GM20000 (cell line): ENCODE measurements around the gene CC2D1A.
"Not testable (repeated sequence)": the region's sequence is repeated elsewhere in the genome, so short reads cannot be mapped to it uniquely, and the experiment has no call there.

Experiments
- DNase-seq: peaks from one replicate; pipeline ENCODE4 v3.0.0; 2012; ENCODE audit warnings: low spot score
- CTCF ChIP-seq: IDR thresholded peaks from 2 replicates; pipeline ENCODE4 v1.5.1; 2012; ENCODE audit warnings: mild to moderate bottlenecking, control low read depth; ENCODE audit errors: extremely low read depth, missing control alignments

The CC2D1A gene

DNA sequence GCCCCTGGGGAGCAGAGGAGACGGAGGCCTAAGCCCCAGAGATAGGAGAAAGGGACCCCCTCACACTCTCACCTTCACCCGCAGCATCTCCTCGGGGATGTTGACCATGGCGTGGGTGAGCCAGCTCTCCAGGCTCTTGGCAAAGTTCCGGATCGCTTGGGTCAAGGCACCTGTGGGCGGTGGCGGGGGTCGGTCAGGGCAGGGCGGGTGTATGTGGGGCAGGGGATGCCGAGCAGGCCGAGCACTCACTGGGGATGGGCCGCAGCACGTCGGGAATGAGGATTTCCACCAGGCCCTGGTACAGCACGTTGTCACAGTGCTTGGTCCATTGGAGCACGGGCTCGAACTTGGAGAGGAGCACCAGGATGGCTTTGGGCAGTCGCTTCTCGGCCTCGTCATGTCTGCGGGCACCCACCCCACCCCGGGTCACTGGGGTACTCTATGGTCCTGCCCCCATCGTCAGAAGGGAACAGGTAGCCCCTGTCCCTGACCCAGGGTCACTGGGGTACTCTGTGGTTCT lies 59.4 kb downstream of the CC2D1A start:
- no peak for TF ChIP-seq CTCF
- DNase-seq = no peak

GRCh38 chr19:13965926-13966683 lies 60.1 kb downstream of the CC2D1A start:
- no peak for DNase-seq
- no peak for TF ChIP-seq CTCF

GRCh38 chr19:13966684-13967128 lies 60.7 kb downstream of the CC2D1A start:
- no peak for TF ChIP-seq CTCF
- DNase-seq = no peak

GRCh38 chr19:13967206-13967605 lies 61.2 kb downstream of the CC2D1A start:
- not testable (repeated sequence) for DNase-seq

DNA sequence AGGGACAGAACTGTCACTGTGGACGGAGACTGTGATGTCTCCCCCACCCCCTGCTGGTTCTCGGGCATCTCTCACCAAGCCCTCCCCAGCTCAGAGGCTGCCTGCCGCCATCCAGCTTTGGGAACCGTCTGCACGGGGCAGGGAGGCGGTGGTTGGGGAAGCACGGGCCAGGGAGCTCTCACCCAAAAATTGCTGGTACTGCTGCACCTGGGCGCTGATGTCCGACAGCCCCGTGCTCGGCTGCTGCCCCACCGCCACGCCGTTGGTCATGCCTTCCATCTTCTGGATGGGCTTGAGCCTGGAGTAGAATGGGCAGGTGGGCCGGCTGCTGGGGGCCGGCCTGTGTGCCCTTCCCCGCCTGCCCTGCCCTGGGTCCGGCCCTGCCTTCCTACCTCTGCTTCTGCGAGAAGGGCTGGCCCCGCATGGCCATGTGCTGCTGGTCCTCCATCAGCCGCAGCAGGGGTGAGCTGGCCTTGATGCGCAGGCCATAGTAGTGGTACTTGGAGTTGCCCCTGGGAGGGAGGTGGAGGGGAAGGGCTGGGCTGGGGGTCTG lies 62.5 kb downstream of the CC2D1A start:
- no peak for TF ChIP-seq CTCF
- no peak for DNase-seq

DNA sequence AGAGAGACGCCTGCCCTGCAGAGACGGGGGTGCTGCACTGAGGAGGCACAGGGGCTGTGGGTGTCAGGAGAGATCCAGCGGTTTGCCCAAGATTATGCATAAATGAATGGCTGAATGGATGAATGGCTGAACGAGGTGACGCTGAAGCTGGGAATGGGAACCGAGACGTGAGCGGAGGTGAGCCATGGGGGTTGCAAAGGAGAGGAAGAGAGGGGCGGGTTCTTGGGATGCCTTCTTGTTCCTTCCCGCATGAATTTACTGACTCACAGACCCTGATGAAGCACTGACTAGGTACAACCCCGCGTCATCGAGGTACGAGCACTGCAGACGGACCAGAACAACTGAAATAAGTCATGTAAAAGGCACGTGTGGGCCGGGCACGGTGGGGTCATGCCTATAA lies 63.0 kb downstream of the CC2D1A start:
- TF ChIP-seq CTCF = no peak
- DNase-seq = no peak

- no peak for TF ChIP-seq CTCF
- no peak for DNase-seq
Measured at GRCh38 chr19:13969897-13970296, 63.9 kb downstream of the CC2D1A start.

DNA sequence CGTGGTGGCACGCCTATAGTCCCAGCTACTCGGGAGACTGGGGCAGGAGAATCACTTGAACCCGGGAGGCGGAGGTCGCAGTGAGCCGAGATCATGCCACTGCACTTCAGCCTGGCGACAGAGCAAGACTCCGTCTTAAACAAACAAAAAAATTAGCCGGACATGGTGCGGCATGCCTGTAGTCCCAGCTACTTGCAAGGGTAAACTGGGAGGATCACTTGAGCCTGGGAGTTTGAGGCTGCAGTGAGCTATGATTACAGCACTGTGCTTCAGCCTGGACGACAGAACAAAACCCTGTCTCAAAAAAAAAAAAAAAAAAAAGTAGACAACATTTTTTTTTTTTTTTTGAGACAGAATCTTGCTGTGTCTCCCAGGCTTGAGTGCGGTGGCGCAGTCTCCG lies 65.9 kb downstream of the CC2D1A start:
- not testable (repeated sequence) for DNase-seq
